Upper lobe of right lung (tissue), 1 donor: ENCODE results near the gene DGKI. TPM values are rescaled to one million over a fixed set of nuclear protein-coding genes. Genes with fewer than 3 reads are reported as not detected.

Source experiments
- ATAC-seq: fragments of 200-7000 bp; cut with Tn5 transposase; one replicate; pipeline ENCODE4 v1.9.1; 2020; ENCODE audit warnings: mild to moderate bottlenecking, moderate library complexity
- DNase-seq: peaks from one replicate; pipeline ENCODE4 v3.0.0-alpha.2; 2020
- H3K27ac ChIP-seq: fragments of 200-600 bp; one replicate; pipeline ENCODE4 v1.8.0; 2022
- H3K27me3 ChIP-seq: fragments of 200-600 bp; one replicate; pipeline ENCODE4 v1.8.0; 2022; ENCODE audit warnings: mild to moderate bottlenecking
- H3K36me3 ChIP-seq: fragments of 200-600 bp; one replicate; pipeline ENCODE4 v1.8.0; 2022
- H3K4me1 ChIP-seq: fragments of 200-600 bp; one replicate; pipeline ENCODE4 v1.8.0; 2022
- H3K4me3 ChIP-seq: fragments of 200-600 bp; one replicate; pipeline ENCODE4 v1.8.0; 2022; ENCODE audit warnings: mild to moderate bottlenecking
- H3K9me3 ChIP-seq: fragments of 200-600 bp; one replicate; pipeline ENCODE4 v1.8.0; 2022
- CTCF ChIP-seq: fragments of 200-600 bp; IDR thresholded peaks from one replicate; pipeline ENCODE4 v1.8.0; 2022; ENCODE audit warnings: antibody characterized with exemption
- intact Hi-C: fragments of 100-400 bp; cut with DNase I; formaldehyde crosslinking; loops from one replicate; pipeline ENCODE4 v1.11.0; 2022
- total RNA-seq: library from RNA; stranded (reverse); fragmentation: NEBNext Ultra II Directional; extraction: Animal tissue kit (Norgen Biotek cat#: 25700); gene quantifications from one replicate; pipeline ENCODE4 v1.2.1, GENCODE V29; 2021
- donor health status: DM: no; HTN: yes; CAD: no; lungs with severe emphysema.

Gene DGKI
- total RNA-seq, 1 donor from 2014 or later: 0.67 TPM

GRCh38 chr7:137531671-137532070 is 315.1 kb downstream of the DGKI start:
- ATAC-seq: no peak
- Histone ChIP-seq H3K27ac (no peak overlapping the region), H3K9me3 (no peaks in the 10 kb centered on the region), H3K4me3 (no peak overlapping the region), H3K27me3 (no peaks in the 10 kb centered on the region), H3K36me3 (no peaks in the 10 kb centered on the region), H3K4me1 (no peaks in the 10 kb centered on the region)
- no peak for DNase-seq
- intact Hi-C loops: no loop called here
- TF ChIP-seq CTCF: no peak

GRCh38 chr7:137527634-137528033 is 319.1 kb downstream of the DGKI start:
- H3K4me1 ChIP-seq: no peaks in the 10 kb centered on the region
- DNase-seq (no peak), ATAC-seq (no peak)
- no peak overlapping the region for H3K4me3 ChIP-seq
- no peak overlapping the region for H3K27ac ChIP-seq
- no peaks in the 10 kb centered on the region for H3K9me3 ChIP-seq
- no peak for TF ChIP-seq CTCF
- H3K27me3 ChIP-seq: no peaks in the 10 kb centered on the region
- no peaks in the 10 kb centered on the region for H3K36me3 ChIP-seq
- intact Hi-C loops: no loop called here

GRCh38 chr7:137523171-137523570 is 323.6 kb downstream of the DGKI start:
- no peak for TF ChIP-seq CTCF
- Histone ChIP-seq H3K4me1 (no peaks in the 10 kb centered on the region), H3K9me3 (no peaks in the 10 kb centered on the region), H3K27ac (no peak overlapping the region), H3K4me3 (no peak overlapping the region), H3K36me3 (no peaks in the 10 kb centered on the region), H3K27me3 (no peaks in the 10 kb centered on the region)
- DNase-seq: no peak
- intact Hi-C loops: no loop called here
- no peak for ATAC-seq

GRCh38 chr7:137521451-137521850 is 325.3 kb downstream of the DGKI start:
- H3K27ac ChIP-seq: no peak overlapping the region
- intact Hi-C loops: no loop called here
- no peak for TF ChIP-seq CTCF

GRCh38 chr7:137519947-137520346 is 326.8 kb downstream of the DGKI start:
- Histone ChIP-seq H3K9me3 (no peaks in the 10 kb centered on the region), H3K4me3 (no peak overlapping the region), H3K4me1 (no peaks in the 10 kb centered on the region), H3K27ac (no peak overlapping the region), H3K36me3 (no peaks in the 10 kb centered on the region), H3K27me3 (no peaks in the 10 kb centered on the region)
- no peak for ATAC-seq
- no peak for DNase-seq
- intact Hi-C loops: no loop called here
- TF ChIP-seq CTCF: no peak

More at GRCh38 chr7:137521451-137521850, 325.3 kb downstream of the DGKI start:
- ATAC-seq (no peak), DNase-seq (no peak)
- Histone ChIP-seq H3K9me3 (no peaks in the 10 kb centered on the region), H3K36me3 (no peaks in the 10 kb centered on the region), H3K4me3 (no peak overlapping the region), H3K27me3 (no peaks in the 10 kb centered on the region), H3K4me1 (no peaks in the 10 kb centered on the region)

GRCh38 chr7:137519181-137519691 is 327.5 kb downstream of the DGKI start:
- Histone ChIP-seq H3K4me1 (no peaks in the 10 kb centered on the region), H3K4me3 (no peak overlapping the region), H3K27ac (no peak overlapping the region), H3K27me3 (no peaks in the 10 kb centered on the region), H3K9me3 (no peaks in the 10 kb centered on the region), H3K36me3 (no peaks in the 10 kb centered on the region)
- intact Hi-C loops: no loop called here
- no peak for TF ChIP-seq CTCF
- DNase-seq (no peak), ATAC-seq (no peak)
